ENCODE data around the gene LRRC49.

DNA sequence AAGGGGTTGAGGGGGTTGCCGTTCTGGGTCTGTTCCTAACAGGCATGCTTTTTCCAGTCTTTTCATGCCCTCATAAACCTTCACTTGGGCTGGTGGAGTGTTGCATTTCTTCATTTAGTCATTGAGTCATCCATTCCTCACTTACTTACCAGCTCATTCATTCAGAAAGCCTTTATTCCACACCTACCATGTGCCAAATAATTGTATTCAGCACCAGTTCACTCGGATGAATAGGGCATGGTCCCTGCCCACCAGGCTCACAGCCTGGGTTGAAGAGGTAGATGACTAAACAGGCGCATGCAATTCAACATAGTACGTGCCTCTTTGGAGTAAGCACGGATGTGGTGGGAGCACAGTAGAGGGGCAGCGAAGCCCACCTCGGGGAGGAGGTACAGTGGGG is 187.5 kb downstream of the LRRC49 start:
- TF ChIP-seq, protein P1, sequence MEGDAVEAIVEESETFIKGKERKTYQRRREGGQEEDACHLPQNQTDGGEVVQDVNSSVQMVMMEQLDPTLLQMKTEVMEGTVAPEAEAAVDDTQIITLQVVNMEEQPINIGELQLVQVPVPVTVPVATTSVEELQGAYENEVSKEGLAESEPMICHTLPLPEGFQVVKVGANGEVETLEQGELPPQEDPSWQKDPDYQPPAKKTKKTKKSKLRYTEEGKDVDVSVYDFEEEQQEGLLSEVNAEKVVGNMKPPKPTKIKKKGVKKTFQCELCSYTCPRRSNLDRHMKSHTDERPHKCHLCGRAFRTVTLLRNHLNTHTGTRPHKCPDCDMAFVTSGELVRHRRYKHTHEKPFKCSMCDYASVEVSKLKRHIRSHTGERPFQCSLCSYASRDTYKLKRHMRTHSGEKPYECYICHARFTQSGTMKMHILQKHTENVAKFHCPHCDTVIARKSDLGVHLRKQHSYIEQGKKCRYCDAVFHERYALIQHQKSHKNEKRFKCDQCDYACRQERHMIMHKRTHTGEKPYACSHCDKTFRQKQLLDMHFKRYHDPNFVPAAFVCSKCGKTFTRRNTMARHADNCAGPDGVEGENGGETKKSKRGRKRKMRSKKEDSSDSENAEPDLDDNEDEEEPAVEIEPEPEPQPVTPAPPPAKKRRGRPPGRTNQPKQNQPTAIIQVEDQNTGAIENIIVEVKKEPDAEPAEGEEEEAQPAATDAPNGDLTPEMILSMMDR (optimal IDR thresholded peaks at IDR 0.05 in 1 of 3, IDR thresholded peaks at IDR 0.05 in 1 of 3, conservative IDR thresholded peaks at IDR 0.05 in 1 of 3; ENCODE audit: extremely low read depth in 1 of 3, insufficient read depth in 2 of 3, low read length in 3 of 3): no peak
- no peak for TF ChIP-seq EZH2 (IDR thresholded peaks at IDR 0.05; ENCODE audit: low read length)

Measured in keratinocyte (primary cell).